ENCODE results near the gene DENND1A.

GRCh38 chr9:123402981-123403509, 526.9 kb downstream of the DENND1A start:
- TF ChIP-seq, protein P1, sequence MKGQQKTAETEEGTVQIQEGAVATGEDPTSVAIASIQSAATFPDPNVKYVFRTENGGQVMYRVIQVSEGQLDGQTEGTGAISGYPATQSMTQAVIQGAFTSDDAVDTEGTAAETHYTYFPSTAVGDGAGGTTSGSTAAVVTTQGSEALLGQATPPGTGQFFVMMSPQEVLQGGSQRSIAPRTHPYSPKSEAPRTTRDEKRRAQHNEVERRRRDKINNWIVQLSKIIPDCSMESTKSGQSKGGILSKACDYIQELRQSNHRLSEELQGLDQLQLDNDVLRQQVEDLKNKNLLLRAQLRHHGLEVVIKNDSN (CRISPR knock-in tag; IDR thresholded peaks at IDR 0.05), result no peak
- TF ChIP-seq, protein P2, sequence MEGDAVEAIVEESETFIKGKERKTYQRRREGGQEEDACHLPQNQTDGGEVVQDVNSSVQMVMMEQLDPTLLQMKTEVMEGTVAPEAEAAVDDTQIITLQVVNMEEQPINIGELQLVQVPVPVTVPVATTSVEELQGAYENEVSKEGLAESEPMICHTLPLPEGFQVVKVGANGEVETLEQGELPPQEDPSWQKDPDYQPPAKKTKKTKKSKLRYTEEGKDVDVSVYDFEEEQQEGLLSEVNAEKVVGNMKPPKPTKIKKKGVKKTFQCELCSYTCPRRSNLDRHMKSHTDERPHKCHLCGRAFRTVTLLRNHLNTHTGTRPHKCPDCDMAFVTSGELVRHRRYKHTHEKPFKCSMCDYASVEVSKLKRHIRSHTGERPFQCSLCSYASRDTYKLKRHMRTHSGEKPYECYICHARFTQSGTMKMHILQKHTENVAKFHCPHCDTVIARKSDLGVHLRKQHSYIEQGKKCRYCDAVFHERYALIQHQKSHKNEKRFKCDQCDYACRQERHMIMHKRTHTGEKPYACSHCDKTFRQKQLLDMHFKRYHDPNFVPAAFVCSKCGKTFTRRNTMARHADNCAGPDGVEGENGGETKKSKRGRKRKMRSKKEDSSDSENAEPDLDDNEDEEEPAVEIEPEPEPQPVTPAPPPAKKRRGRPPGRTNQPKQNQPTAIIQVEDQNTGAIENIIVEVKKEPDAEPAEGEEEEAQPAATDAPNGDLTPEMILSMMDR (IDR thresholded peaks at IDR 0.05), result no peak
- TF ChIP-seq, protein P3, sequence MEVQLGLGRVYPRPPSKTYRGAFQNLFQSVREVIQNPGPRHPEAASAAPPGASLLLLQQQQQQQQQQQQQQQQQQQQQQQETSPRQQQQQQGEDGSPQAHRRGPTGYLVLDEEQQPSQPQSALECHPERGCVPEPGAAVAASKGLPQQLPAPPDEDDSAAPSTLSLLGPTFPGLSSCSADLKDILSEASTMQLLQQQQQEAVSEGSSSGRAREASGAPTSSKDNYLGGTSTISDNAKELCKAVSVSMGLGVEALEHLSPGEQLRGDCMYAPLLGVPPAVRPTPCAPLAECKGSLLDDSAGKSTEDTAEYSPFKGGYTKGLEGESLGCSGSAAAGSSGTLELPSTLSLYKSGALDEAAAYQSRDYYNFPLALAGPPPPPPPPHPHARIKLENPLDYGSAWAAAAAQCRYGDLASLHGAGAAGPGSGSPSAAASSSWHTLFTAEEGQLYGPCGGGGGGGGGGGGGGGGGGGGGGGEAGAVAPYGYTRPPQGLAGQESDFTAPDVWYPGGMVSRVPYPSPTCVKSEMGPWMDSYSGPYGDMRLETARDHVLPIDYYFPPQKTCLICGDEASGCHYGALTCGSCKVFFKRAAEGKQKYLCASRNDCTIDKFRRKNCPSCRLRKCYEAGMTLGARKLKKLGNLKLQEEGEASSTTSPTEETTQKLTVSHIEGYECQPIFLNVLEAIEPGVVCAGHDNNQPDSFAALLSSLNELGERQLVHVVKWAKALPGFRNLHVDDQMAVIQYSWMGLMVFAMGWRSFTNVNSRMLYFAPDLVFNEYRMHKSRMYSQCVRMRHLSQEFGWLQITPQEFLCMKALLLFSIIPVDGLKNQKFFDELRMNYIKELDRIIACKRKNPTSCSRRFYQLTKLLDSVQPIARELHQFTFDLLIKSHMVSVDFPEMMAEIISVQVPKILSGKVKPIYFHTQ (CRISPR knock-in tag; IDR thresholded peaks at IDR 0.05), result no peak
- TF ChIP-seq SP1 (CRISPR knock-in tag; conservative IDR thresholded peaks at IDR 0.05), result no peak
- no peak for TF ChIP-seq ATF2 (CRISPR knock-in tag; IDR thresholded peaks at IDR 0.05; ENCODE audit: borderline replicate concordance, low read depth)
- no peak for TF ChIP-seq FOXP1 (CRISPR knock-in tag; IDR thresholded peaks at IDR 0.05; ENCODE audit: borderline replicate concordance)
- TF ChIP-seq AFF4 (CRISPR knock-in tag; IDR thresholded peaks at IDR 0.05; ENCODE audit: borderline replicate concordance), result no peak
- no peak for TF ChIP-seq STAT6 (CRISPR knock-in tag; conservative IDR thresholded peaks at IDR 0.05; ENCODE audit: low read depth)
- TF ChIP-seq, protein P4, sequence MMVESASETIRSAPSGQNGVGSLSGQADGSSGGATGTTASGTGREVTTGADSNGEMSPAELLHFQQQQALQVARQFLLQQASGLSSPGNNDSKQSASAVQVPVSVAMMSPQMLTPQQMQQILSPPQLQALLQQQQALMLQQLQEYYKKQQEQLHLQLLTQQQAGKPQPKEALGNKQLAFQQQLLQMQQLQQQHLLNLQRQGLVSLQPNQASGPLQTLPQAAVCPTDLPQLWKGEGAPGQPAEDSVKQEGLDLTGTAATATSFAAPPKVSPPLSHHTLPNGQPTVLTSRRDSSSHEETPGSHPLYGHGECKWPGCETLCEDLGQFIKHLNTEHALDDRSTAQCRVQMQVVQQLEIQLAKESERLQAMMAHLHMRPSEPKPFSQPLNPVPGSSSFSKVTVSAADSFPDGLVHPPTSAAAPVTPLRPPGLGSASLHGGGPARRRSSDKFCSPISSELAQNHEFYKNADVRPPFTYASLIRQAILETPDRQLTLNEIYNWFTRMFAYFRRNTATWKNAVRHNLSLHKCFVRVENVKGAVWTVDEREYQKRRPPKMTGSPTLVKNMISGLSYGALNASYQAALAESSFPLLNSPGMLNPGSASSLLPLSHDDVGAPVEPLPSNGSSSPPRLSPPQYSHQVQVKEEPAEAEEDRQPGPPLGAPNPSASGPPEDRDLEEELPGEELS (CRISPR knock-in tag; IDR thresholded peaks at IDR 0.05), result no peak
- no peak for TF ChIP-seq ZBTB21 (CRISPR knock-in tag; IDR thresholded peaks at IDR 0.05; ENCODE audit: borderline replicate concordance)
- TF ChIP-seq ETV6 (CRISPR knock-in tag; IDR thresholded peaks at IDR 0.05), result no peak
- TF ChIP-seq ZNF121 (CRISPR knock-in tag; IDR thresholded peaks at IDR 0.05), result no peak
